ENCODE measurements around the gene IQCK.

The IQCK gene

DNA sequence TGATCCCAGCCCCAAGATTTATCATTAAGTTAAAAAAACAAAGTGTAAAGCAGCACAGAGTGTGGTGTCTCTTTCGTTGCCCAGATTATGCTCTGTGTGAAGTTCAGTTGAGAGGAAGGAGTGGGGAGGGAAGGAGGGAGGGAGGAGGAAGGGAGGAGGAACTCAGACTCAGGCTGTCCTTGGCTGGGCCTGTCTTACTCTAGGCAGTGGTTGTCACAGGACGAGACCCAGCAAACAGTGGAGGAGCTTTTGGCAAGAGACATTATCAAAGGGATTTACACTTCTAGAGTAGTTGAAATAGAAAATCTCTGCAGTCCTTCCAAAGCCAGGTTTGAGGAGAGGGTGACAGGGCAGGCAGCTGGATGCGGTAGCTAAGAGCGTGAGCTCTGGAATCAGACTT, 27.9 kb upstream of the IQCK start:
- Mint-ChIP-seq H3K4me3 (no peak overlapping the region), H3K4me1 (no peaks in the 10 kb centered on the region), H3K9me3 (no peaks in the 10 kb centered on the region), H3K36me3 (peaks cover 37% of the 10 kb centered on the region), H3K27ac (no peak overlapping the region), H3K27me3 (no peaks in the 10 kb centered on the region)
- ATAC-seq (ENCODE audit: low read depth) (no peak), DNase-seq (ENCODE audit: low spot score in 2 of 2) (no peak)

DNA sequence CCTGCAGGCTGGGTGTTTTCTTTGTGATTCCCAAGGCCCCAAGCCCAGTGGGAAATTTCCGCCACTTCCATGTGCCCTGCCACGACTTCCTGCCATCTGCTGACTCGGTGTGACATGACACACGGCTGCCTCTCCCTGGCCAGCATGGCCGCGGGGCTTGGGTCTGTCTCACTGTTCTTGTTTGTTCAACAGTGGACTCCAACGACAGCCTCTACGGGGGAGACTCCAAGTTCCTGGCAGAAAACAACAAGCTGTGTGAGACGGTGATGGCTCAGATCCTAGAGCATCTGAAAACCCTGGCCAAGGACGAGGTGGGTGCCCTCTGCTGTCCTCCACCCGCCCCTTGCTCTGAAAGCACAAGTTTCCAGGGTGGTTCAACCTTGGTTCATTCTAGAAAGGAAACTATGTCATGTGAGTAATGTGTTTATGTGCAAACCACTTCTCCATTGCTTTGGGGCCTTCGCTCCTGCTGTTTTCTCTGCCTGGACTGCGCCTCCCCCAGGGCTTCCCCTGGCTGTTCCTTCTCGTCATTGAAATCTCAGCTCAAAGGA, 26.8 kb upstream of the IQCK start:
- H3K27ac Mint-ChIP-seq = no peak overlapping the region
- H3K9me3 Mint-ChIP-seq = no peaks in the 10 kb centered on the region
- peaks cover 26% of the 10 kb centered on the region for H3K36me3 Mint-ChIP-seq
- no peak overlapping the region for H3K4me3 Mint-ChIP-seq
- ATAC-seq (ENCODE audit: low read depth) (no peak), DNase-seq (ENCODE audit: low spot score in 2 of 2) (no peak)
- no peaks in the 10 kb centered on the region for H3K27me3 Mint-ChIP-seq
- H3K4me1 Mint-ChIP-seq = no peaks in the 10 kb centered on the region

GRCh38 chr16:19694989-19695388, 23.1 kb upstream of the IQCK start:
- Mint-ChIP-seq H3K27me3 (no peaks in the 10 kb centered on the region), H3K4me3 (no peak overlapping the region), H3K36me3 (peaks cover 19% of the 10 kb centered on the region), H3K9me3 (no peaks in the 10 kb centered on the region), H3K27ac (no peak overlapping the region), H3K4me1 (no peaks in the 10 kb centered on the region)
- no peak for ATAC-seq (ENCODE audit: low read depth)
- DNase-seq (ENCODE audit: low spot score in 2 of 2) = no peak

DNA sequence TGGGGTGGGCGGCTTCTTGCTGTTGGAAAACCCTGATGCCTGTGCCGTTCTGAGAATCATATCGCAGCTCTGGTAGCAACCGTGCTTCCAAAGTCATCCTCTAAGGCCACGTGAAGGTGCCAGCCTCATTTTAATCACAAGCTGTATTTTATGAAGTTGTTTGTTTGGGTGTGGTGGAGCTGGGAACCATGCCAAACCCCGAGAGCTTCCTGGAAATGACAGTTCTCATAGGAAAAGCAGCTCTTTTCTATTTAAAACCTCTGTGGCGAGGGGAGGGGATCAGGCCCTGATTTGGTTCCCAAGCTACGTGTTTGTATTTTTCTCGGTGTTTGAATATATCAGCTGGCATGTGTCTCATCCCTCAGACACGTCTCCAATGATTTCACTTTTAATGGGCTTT, 21.7 kb upstream of the IQCK start:
- H3K9me3 Mint-ChIP-seq = no peaks in the 10 kb centered on the region
- ATAC-seq (ENCODE audit: low read depth) (no peak), DNase-seq (ENCODE audit: low spot score in 2 of 2) (no peak)
- no peaks in the 10 kb centered on the region for H3K4me1 Mint-ChIP-seq
- H3K36me3 Mint-ChIP-seq = peaks cover 26% of the 10 kb centered on the region
- H3K27ac Mint-ChIP-seq = no peak overlapping the region
- no peaks in the 10 kb centered on the region for H3K27me3 Mint-ChIP-seq
- H3K4me3 Mint-ChIP-seq = no peak overlapping the region

- no peak overlapping the region for H3K4me3 Mint-ChIP-seq
- ATAC-seq (ENCODE audit: low read depth) (no peak), DNase-seq (ENCODE audit: low spot score in 2 of 2) (no peak)
- no peaks in the 10 kb centered on the region for H3K9me3 Mint-ChIP-seq
- H3K27ac Mint-ChIP-seq = no peak overlapping the region
- no peaks in the 10 kb centered on the region for H3K27me3 Mint-ChIP-seq
- H3K4me1 Mint-ChIP-seq = no peaks in the 10 kb centered on the region
- peaks cover 23% of the 10 kb centered on the region for H3K36me3 Mint-ChIP-seq
Measured at GRCh38 chr16:19696961-19697360, 21.1 kb upstream of the IQCK start.

- no peak overlapping the region for H3K4me3 Mint-ChIP-seq
- no peak for DNase-seq (ENCODE audit: low spot score in 2 of 2)
- no peaks in the 10 kb centered on the region for H3K27me3 Mint-ChIP-seq
- no peaks in the 10 kb centered on the region for H3K4me1 Mint-ChIP-seq
- H3K27ac Mint-ChIP-seq = peak overlapping the region; percentile 17
- peaks cover 21% of the 10 kb centered on the region for H3K36me3 Mint-ChIP-seq
- ATAC-seq (ENCODE audit: low read depth) = no peak
- H3K9me3 Mint-ChIP-seq = no peaks in the 10 kb centered on the region
Measured at GRCh38 chr16:19697756-19698318, 20.2 kb upstream of the IQCK start.

- DNase-seq (ENCODE audit: low spot score in 2 of 2) = no peak
- no peak for ATAC-seq (ENCODE audit: low read depth)
- Mint-ChIP-seq H3K27me3 (no peaks in the 10 kb centered on the region), H3K27ac (peak overlapping the region; percentile 17), H3K4me3 (no peak overlapping the region), H3K4me1 (peaks cover 2% of the 10 kb centered on the region), H3K36me3 (peaks cover 22% of the 10 kb centered on the region), H3K9me3 (no peaks in the 10 kb centered on the region)
Measured at GRCh38 chr16:19698480-19699465, 19.3 kb upstream of the IQCK start.

- H3K4me3 Mint-ChIP-seq = no peak overlapping the region
- H3K4me1 Mint-ChIP-seq = peaks cover 2% of the 10 kb centered on the region
- no peaks in the 10 kb centered on the region for H3K9me3 Mint-ChIP-seq
- DNase-seq (ENCODE audit: low spot score in 2 of 2) = no peak
- H3K36me3 Mint-ChIP-seq = peaks cover 25% of the 10 kb centered on the region
- ATAC-seq (ENCODE audit: low read depth) = no peak
- H3K27ac Mint-ChIP-seq = no peak overlapping the region
- H3K27me3 Mint-ChIP-seq = no peaks in the 10 kb centered on the region
Measured at GRCh38 chr16:19699472-19699871, 18.6 kb upstream of the IQCK start.

DNA sequence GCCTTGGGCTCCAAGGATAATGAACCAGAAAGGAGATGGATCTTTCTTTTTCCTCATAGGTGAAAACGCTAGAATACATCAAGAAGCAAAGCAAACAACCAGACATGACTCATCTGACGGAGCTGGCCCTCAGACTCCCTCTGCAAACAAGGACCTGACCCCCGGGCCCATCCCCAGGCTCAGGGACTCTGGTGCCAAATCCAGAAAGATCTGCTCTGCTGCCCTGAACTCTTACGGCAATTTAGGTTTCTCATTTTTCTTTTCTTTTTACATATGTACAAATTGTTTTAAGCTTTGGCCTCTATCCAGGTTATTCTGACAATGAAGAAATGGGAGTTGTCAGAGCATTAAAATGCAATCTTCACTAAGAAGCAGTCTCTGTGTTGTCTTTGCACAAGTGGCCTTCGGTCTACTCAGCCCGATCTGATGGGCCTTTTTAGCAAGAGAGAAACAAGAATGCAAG, 17.7 kb upstream of the IQCK start:
- H3K4me1 Mint-ChIP-seq = peaks cover 2% of the 10 kb centered on the region
- H3K36me3 Mint-ChIP-seq = peaks cover 29% of the 10 kb centered on the region
- ATAC-seq (ENCODE audit: low read depth) = no peak
- no peaks in the 10 kb centered on the region for H3K9me3 Mint-ChIP-seq
- DNase-seq (ENCODE audit: low spot score in 2 of 2) = no peak
- no peaks in the 10 kb centered on the region for H3K27me3 Mint-ChIP-seq
- H3K27ac Mint-ChIP-seq = no peak overlapping the region
- no peak overlapping the region for H3K4me3 Mint-ChIP-seq

DNA sequence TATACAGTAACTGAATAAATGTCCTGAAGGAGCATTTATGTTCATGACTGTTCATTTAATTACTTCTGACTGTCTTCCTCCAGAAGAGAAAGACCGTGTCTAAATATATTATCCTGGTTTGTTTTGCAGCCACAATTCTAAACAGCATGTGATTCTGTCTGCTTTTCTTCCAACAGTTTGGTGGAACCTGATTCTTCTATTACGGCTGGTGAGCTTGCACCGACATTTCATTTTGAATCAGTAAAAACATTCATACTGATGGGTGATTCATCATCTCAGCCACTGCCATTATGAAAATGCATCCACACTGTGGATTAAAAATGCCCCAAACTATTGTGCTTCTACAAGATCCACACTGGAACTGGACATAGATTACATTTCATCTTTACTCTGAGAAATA, 17.0 kb upstream of the IQCK start:
- Mint-ChIP-seq H3K36me3 (peaks cover 34% of the 10 kb centered on the region), H3K4me1 (peaks cover 2% of the 10 kb centered on the region), H3K9me3 (no peaks in the 10 kb centered on the region), H3K27ac (no peak overlapping the region), H3K27me3 (no peaks in the 10 kb centered on the region), H3K4me3 (no peak overlapping the region)
- no peak for DNase-seq (ENCODE audit: low spot score in 2 of 2)
- ATAC-seq (ENCODE audit: low read depth) = no peak

GRCh38 chr16:19703172-19703889, 14.7 kb upstream of the IQCK start:
- no peak overlapping the region for H3K4me3 Mint-ChIP-seq
- ATAC-seq (ENCODE audit: low read depth) (no peak), DNase-seq (ENCODE audit: low spot score in 2 of 2) (no peak)
- H3K4me1 Mint-ChIP-seq = peaks cover 2% of the 10 kb centered on the region
- H3K36me3 Mint-ChIP-seq = peaks cover 39% of the 10 kb centered on the region
- H3K9me3 Mint-ChIP-seq = no peaks in the 10 kb centered on the region
- peak overlapping the region; percentile 50 for H3K27ac Mint-ChIP-seq
- no peaks in the 10 kb centered on the region for H3K27me3 Mint-ChIP-seq

DNA sequence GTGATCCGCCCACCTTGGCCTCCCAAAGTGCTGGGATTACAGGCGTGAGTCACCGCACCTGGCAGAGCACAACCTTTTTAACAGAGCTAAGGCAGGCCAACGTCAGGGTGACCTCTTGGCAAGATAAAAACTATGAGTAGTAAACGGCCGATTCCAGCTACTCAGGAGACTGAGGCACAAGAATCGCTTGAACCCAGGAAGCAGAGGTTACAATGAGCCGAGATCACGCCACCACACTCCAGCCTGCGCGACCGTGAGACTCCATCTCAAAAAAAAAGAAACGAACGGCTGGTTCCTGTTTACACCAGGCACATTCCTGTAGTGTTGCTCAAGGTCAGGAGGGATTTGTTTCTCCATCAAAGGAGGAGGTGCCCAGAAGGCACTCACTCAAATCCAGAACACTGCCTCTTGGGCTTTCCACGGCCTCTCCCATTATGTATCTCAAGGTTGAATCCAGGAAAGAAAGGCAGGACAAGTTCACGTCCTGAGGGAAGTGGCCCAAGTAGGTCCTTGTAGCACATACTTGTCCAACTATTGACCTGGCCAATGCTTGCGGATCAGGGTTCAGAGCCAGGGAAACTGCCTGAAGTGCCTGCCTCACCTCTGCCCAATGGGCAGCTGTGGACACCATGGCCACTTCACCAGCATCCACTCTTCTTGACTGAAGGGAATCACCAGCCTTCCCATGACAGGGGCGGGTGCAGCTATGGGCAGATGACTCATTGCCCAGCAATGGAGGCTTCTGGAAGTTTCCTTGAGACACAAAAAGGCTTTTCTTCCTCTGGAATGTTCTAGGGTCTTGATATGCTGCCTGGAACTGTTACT, 13.5 kb upstream of the IQCK start:
- H3K27ac Mint-ChIP-seq = no peak overlapping the region
- no peak overlapping the region for H3K4me3 Mint-ChIP-seq
- peaks cover 37% of the 10 kb centered on the region for H3K36me3 Mint-ChIP-seq
- peaks cover 6% of the 10 kb centered on the region for H3K4me1 Mint-ChIP-seq
- DNase-seq (ENCODE audit: low spot score in 2 of 2) (no peak), ATAC-seq (ENCODE audit: low read depth) (no peak)
- H3K9me3 Mint-ChIP-seq = no peaks in the 10 kb centered on the region
- no peaks in the 10 kb centered on the region for H3K27me3 Mint-ChIP-seq

- Mint-ChIP-seq H3K4me3 (no peak overlapping the region), H3K36me3 (peaks cover 38% of the 10 kb centered on the region), H3K4me1 (peaks cover 10% of the 10 kb centered on the region), H3K27me3 (no peaks in the 10 kb centered on the region), H3K27ac (no peak overlapping the region), H3K9me3 (no peaks in the 10 kb centered on the region)
- DNase-seq (ENCODE audit: low spot score in 2 of 2) (no peak), ATAC-seq (ENCODE audit: low read depth) (no peak)
Measured at GRCh38 chr16:19705146-19705501, 12.9 kb upstream of the IQCK start.
